Measurements from ENCODE around the gene RNASE3. TPM values are rescaled to one million over a fixed set of nuclear protein-coding genes. Genes with fewer than 3 reads are reported as not detected.
"Not testable (repeated sequence)": the region's sequence is repeated elsewhere in the genome, so short reads cannot be mapped to it uniquely, and the experiment has no call there.

RNASE3 gene
- total RNA-seq, 3 donors from 2014 or later (not counting 1 experiment from before 2014, with no cell fraction given), result 0.72 TPM; not detected in 2

DNA sequence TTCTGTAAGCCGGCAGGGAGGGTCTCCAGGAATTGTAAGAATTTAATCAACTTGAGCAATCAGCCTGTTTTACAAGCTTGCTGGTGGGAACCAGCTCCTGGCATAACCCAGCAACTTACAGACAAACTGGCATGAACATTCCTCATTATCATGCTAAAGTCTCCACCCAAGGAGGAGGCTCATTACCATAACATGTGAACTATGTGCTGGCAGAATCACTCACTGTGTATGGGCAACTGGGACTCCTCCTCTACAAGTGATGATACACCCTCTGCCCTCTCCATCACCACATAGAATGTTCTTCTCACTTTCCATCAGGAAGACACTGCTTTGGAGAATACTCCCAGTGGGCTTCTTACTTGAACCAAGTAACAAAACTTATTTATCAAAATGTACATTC is 4.1 kb downstream of the RNASE3 start:
- H3K36me3 Mint-ChIP-seq; ATAC-seq; H3K4me3 ChIP-seq (ENCODE audit: low read length); H3K4me3 Mint-ChIP-seq; H3K27me3 ChIP-seq (ENCODE audit: control insufficient read depth, insufficient read depth, low read length); DNase-seq; intact Hi-C loops (cut with micrococcal nuclease); H3K27ac Mint-ChIP-seq; H3K27ac ChIP-seq (ENCODE audit: low read length); H3K4me1 Mint-ChIP-seq; H3K4me1 ChIP-seq (ENCODE audit: control insufficient read depth, insufficient read depth, low read length); H3K9me3 Mint-ChIP-seq; H3K9me3 ChIP-seq (ENCODE audit: control insufficient read depth, insufficient read depth, low read length); H3K36me3 ChIP-seq (ENCODE audit: control insufficient read depth, insufficient read depth, low read length): not testable (repeated sequence)
- peaks cover 37% of the 10 kb centered on the region in 2 donors for H3K27me3 Mint-ChIP-seq (ENCODE audit: low read depth in 2 of 2)
- 94% methylated on average over 1 of the region's 1 CpG for WGBS (ENCODE audit: insufficient coverage)

GRCh38 chr14:20904393-20905029 is 13.3 kb downstream of the RNASE3 start:
- Histone ChIP-seq H3K4me3 (ENCODE audit: low read length) (no peak overlapping the region), H3K27ac (ENCODE audit: low read length) (no peak overlapping the region), H3K9me3 (ENCODE audit: control insufficient read depth, insufficient read depth, low read length) (no peaks in the 10 kb centered on the region), H3K27me3 (ENCODE audit: control insufficient read depth, insufficient read depth, low read length) (no peaks in the 10 kb centered on the region), H3K36me3 (ENCODE audit: control insufficient read depth, insufficient read depth, low read length) (no peaks in the 10 kb centered on the region), H3K4me1 (ENCODE audit: control insufficient read depth, insufficient read depth, low read length) (no peaks in the 10 kb centered on the region)
- DNase-seq, result no peak
- TF ChIP-seq CTCF (IDR thresholded peaks at IDR 0.05), result no peak
- no peak for ATAC-seq
- intact Hi-C loops (cut with micrococcal nuclease), result no loop called here
- Mint-ChIP-seq H3K27ac (no peak overlapping the region), H3K9me3 (no peaks in the 10 kb centered on the region), H3K36me3 (no peaks in the 10 kb centered on the region), H3K27me3 (ENCODE audit: low read depth in 2 of 2) (peaks cover 9 to 25% of the 10 kb centered on the region in 2 donors), H3K4me3 (no peak overlapping the region), H3K4me1 (no peaks in the 10 kb centered on the region)
- WGBS (ENCODE audit: insufficient coverage), result 91% methylated on average over 4 of the region's 4 CpGs

GRCh38 chr14:20905676-20906075 is 14.5 kb downstream of the RNASE3 start:
- Mint-ChIP-seq H3K4me1 (no peaks in the 10 kb centered on the region), H3K27ac (no peak overlapping the region), H3K4me3 (no peak overlapping the region), H3K9me3 (no peaks in the 10 kb centered on the region), H3K36me3 (no peaks in the 10 kb centered on the region), H3K27me3 (ENCODE audit: low read depth in 2 of 2) (peaks cover 7 to 25% of the 10 kb centered on the region in 2 donors)
- ATAC-seq (no peak), DNase-seq (no peak)
- WGBS (ENCODE audit: insufficient coverage), result 89% methylated on average over 2 of the region's 2 CpGs
- H3K27ac ChIP-seq (ENCODE audit: low read length), result no peak overlapping the region
- H3K36me3 ChIP-seq (ENCODE audit: control insufficient read depth, insufficient read depth, low read length), result no peaks in the 10 kb centered on the region
- no peaks in the 10 kb centered on the region for H3K9me3 ChIP-seq (ENCODE audit: control insufficient read depth, insufficient read depth, low read length)
- no peaks in the 10 kb centered on the region for H3K4me1 ChIP-seq (ENCODE audit: control insufficient read depth, insufficient read depth, low read length)
- H3K27me3 ChIP-seq (ENCODE audit: control insufficient read depth, insufficient read depth, low read length), result no peaks in the 10 kb centered on the region
- no peak for TF ChIP-seq CTCF (IDR thresholded peaks at IDR 0.05)
- no peak overlapping the region for H3K4me3 ChIP-seq (ENCODE audit: low read length)
- intact Hi-C loops (cut with micrococcal nuclease), result no loop called here

- H3K9me3 ChIP-seq (ENCODE audit: control insufficient read depth, insufficient read depth, low read length), result no peaks in the 10 kb centered on the region
- peaks cover 11 to 21% of the 10 kb centered on the region in 2 donors for H3K27me3 Mint-ChIP-seq (ENCODE audit: low read depth in 2 of 2)
- no peak overlapping the region for H3K4me3 Mint-ChIP-seq
- no peaks in the 10 kb centered on the region for H3K4me1 Mint-ChIP-seq
- WGBS (ENCODE audit: insufficient coverage), result 100% methylated on average over 1 of the region's 1 CpG
- no peak overlapping the region for H3K27ac Mint-ChIP-seq
- H3K27ac ChIP-seq (ENCODE audit: low read length), result no peak overlapping the region
- H3K9me3 Mint-ChIP-seq, result no peaks in the 10 kb centered on the region
- H3K4me3 ChIP-seq (ENCODE audit: low read length), result no peak overlapping the region
- no peak for TF ChIP-seq CTCF (IDR thresholded peaks at IDR 0.05)
- no peaks in the 10 kb centered on the region for H3K4me1 ChIP-seq (ENCODE audit: control insufficient read depth, insufficient read depth, low read length)
- H3K27me3 ChIP-seq (ENCODE audit: control insufficient read depth, insufficient read depth, low read length), result no peaks in the 10 kb centered on the region
- no peaks in the 10 kb centered on the region for H3K36me3 Mint-ChIP-seq
- H3K36me3 ChIP-seq (ENCODE audit: control insufficient read depth, insufficient read depth, low read length), result no peaks in the 10 kb centered on the region
- no peak for DNase-seq
- intact Hi-C loops (cut with micrococcal nuclease), result no loop called here
- ATAC-seq, result no peak
Measured at GRCh38 chr14:20907214-20907613, 16.0 kb downstream of the RNASE3 start.

- H3K27me3 ChIP-seq (ENCODE audit: control insufficient read depth, insufficient read depth, low read length); H3K27ac Mint-ChIP-seq; H3K27ac ChIP-seq (ENCODE audit: low read length); intact Hi-C loops (cut with micrococcal nuclease); H3K9me3 Mint-ChIP-seq; H3K4me1 ChIP-seq (ENCODE audit: control insufficient read depth, insufficient read depth, low read length); ATAC-seq; H3K4me1 Mint-ChIP-seq; H3K4me3 ChIP-seq (ENCODE audit: low read length); H3K36me3 Mint-ChIP-seq; H3K4me3 Mint-ChIP-seq; H3K36me3 ChIP-seq (ENCODE audit: control insufficient read depth, insufficient read depth, low read length); H3K9me3 ChIP-seq (ENCODE audit: control insufficient read depth, insufficient read depth, low read length); DNase-seq: not testable (repeated sequence)
- peaks cover 16 to 21% of the 10 kb centered on the region in 2 donors for H3K27me3 Mint-ChIP-seq (ENCODE audit: low read depth in 2 of 2)
- WGBS (ENCODE audit: insufficient coverage), result 82% methylated on average over 13 of the region's 14 CpGs
Measured at GRCh38 chr14:20910822-20911221, 19.6 kb downstream of the RNASE3 start.

GRCh38 chr14:20919038-20919756 is 28.0 kb downstream of the RNASE3 start:
- intact Hi-C loops (cut with micrococcal nuclease); H3K4me1 ChIP-seq (ENCODE audit: control insufficient read depth, insufficient read depth, low read length); H3K4me1 Mint-ChIP-seq; H3K4me3 ChIP-seq (ENCODE audit: low read length); H3K9me3 Mint-ChIP-seq; ATAC-seq; H3K27me3 ChIP-seq (ENCODE audit: control insufficient read depth, insufficient read depth, low read length); H3K9me3 ChIP-seq (ENCODE audit: control insufficient read depth, insufficient read depth, low read length); H3K27ac ChIP-seq (ENCODE audit: low read length); H3K36me3 Mint-ChIP-seq; H3K4me3 Mint-ChIP-seq; DNase-seq; H3K36me3 ChIP-seq (ENCODE audit: control insufficient read depth, insufficient read depth, low read length); H3K27ac Mint-ChIP-seq: not testable (repeated sequence)
- WGBS (ENCODE audit: insufficient coverage), result 46% methylated on average over 9 of the region's 11 CpGs
- H3K27me3 Mint-ChIP-seq (ENCODE audit: low read depth in 2 of 2), result peaks cover 31 to 38% of the 10 kb centered on the region in 2 donors
